ENCODE results near the gene TUBA1C. TPM values are rescaled to one million over a fixed set of nuclear protein-coding genes. Genes with fewer than 3 reads are reported as not detected.

Gene TUBA1C
- total and polyA plus RNA-seq, 2 of the 4 experiments (the other 2 are of a cell fraction) = 1,420 to 2,555 TPM

DNA sequence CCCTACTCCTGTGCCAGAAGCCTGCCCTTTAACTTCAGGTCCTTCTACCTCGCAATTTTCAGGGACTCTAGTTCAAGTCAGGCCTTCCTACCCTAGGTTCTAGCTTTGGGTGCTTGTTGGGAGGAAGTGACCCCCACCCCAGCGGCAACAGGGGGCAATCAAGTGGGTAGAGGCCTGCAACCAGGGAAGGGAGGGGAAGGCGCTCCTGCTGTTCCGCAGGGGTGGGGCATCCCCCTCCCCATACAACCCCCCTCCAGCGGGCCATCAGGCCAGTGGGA lies 29.9 kb downstream of the TUBA1C start:
- H4K5ac ChIP-seq (ENCODE audit: low read depth, low read length) = no peak overlapping the region
- intact Hi-C loops (cut with micrococcal nuclease) = no loop called here
- peaks cover 6% of the 10 kb centered on the region; the same call in 1 of the 2 replicates for H3K9me3 ChIP-seq (ENCODE audit: control insufficient read depth, insufficient read depth, low read length)
- no peak overlapping the region for H4K91ac ChIP-seq (ENCODE audit: insufficient read depth, low read depth, low read length)
- H3K56ac ChIP-seq (ENCODE audit: extremely low read depth, insufficient read depth, low read length) = no peak overlapping the region
- no peak overlapping the region for H3K4ac ChIP-seq (ENCODE audit: low read depth, low read length)
- H3K4me3 ChIP-seq (ENCODE audit: insufficient read depth, low read depth, low read length) = no peak overlapping the region
- no peak overlapping the region for H3K14ac ChIP-seq (replicated peaks; ENCODE audit: low read depth, low read length)
- no peaks in the 10 kb centered on the region for H3K79me1 ChIP-seq (ENCODE audit: low read depth in 1 of 2, low read length in 2 of 2)
- POLR2A ChIA-PET (ENCODE audit: unreplicated experiment) = no interaction called here
- H4K20me1 ChIP-seq (ENCODE audit: insufficient read depth, low read length) = no peaks in the 10 kb centered on the region
- no peak overlapping the region for H2BK120ac ChIP-seq (ENCODE audit: low read depth, low read length)
- BruUV-seq (replicated peaks) = no TSS peak
- no peak overlapping the region for H3K23ac ChIP-seq (ENCODE audit: low read depth, low read length)
- H2BK20ac ChIP-seq (ENCODE audit: low read depth, low read length) = no peak overlapping the region
- no peak overlapping the region for H2AK9ac ChIP-seq (replicated peaks; ENCODE audit: low read depth, low read length, poor library complexity)
- no peak overlapping the region for H4K8ac ChIP-seq (ENCODE audit: low read depth in 2 of 2, low read length in 2 of 2)
- H2AFZ ChIP-seq (replicated peaks; ENCODE audit: low read length, poor library complexity) = no peak overlapping the region
- no peak overlapping the region for H3K27ac ChIP-seq (ENCODE audit: insufficient read depth, low read length)
- dilution Hi-C loops (cut with HindIII; ENCODE audit: low sequenced_read_pairs, unreplicated experiment) = no loop called here
- H2AK5ac ChIP-seq (ENCODE audit: low read depth, low read length) = no peak overlapping the region
- no CpG with 5 or more reads among the region's 5 CpGs for WGBS, 2 experiments (ENCODE audit: extremely low coverage in 2 of 2, insufficient read length in 1 of 2)
- TF ChIP-seq, protein P1, sequence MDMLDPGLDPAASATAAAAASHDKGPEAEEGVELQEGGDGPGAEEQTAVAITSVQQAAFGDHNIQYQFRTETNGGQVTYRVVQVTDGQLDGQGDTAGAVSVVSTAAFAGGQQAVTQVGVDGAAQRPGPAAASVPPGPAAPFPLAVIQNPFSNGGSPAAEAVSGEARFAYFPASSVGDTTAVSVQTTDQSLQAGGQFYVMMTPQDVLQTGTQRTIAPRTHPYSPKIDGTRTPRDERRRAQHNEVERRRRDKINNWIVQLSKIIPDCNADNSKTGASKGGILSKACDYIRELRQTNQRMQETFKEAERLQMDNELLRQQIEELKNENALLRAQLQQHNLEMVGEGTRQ (IDR thresholded peaks at IDR 0.05; ENCODE audit: low read depth, low read length) = no peak
- TF ChIP-seq FOS (IDR thresholded peaks at IDR 0.05; ENCODE audit: low read depth, low read length) (no peak), MAFK (IDR thresholded peaks at IDR 0.05; ENCODE audit: low read depth, low read length) (no peak), RAD21 (IDR thresholded peaks at IDR 0.05; ENCODE audit: low read length) (no peak), CEBPB (IDR thresholded peaks at IDR 0.05; ENCODE audit: low read depth, low read length) (no peak), BHLHE40 (IDR thresholded peaks at IDR 0.05; ENCODE audit: low read depth, low read length) (no peak), MAZ (IDR thresholded peaks at IDR 0.05; ENCODE audit: borderline replicate concordance, low read depth, low read length) (no peak)
- no peak overlapping the region for H3K18ac ChIP-seq (ENCODE audit: low read depth, low read length)
- H3K27me3 ChIP-seq (ENCODE audit: control insufficient read depth, insufficient read depth, low read length) = peaks cover 61% of the 10 kb centered on the region
- in situ Hi-C loops (cut with MboI; ENCODE audit: low sequenced_read_pairs) = no loop called here
- no peak overlapping the region for H3K9ac ChIP-seq (ENCODE audit: low read depth, low read length)
- H3K9me1 ChIP-seq (ENCODE audit: insufficient read depth, low read length) = no peaks in the 10 kb centered on the region
- ATAC-seq (ENCODE audit: low read depth) = no peak
- no peaks in the 10 kb centered on the region for H3K36me3 ChIP-seq (ENCODE audit: control insufficient read depth, insufficient read depth, low read length)
- CTCF ChIA-PET = interaction anchor here (0.5 to 1.5 kb wide), 2 partner anchors 62 to 190 kb away, joined by 4 to 5 read pairs; no protein-coding TSS in a partner anchor
- peaks cover 7% of the 10 kb centered on the region for H3K4me1 ChIP-seq (ENCODE audit: control insufficient read depth, insufficient read depth, low read length)
- no peak overlapping the region for H3K4me2 ChIP-seq (ENCODE audit: low read depth, low read length)
- no peak overlapping the region for H2BK15ac ChIP-seq (ENCODE audit: low read depth, low read length)
- H2BK5ac ChIP-seq (ENCODE audit: low read depth, low read length, poor library complexity, severe bottlenecking) = no peak overlapping the region
- DNase-seq = no peak

Measured in IMR-90 (cell line).